ENCODE results near the gene CEMIP2. TPM values are rescaled to one million over a fixed set of nuclear protein-coding genes. Genes with fewer than 3 reads are reported as not detected.
"Not testable (repeated sequence)": the region's sequence is repeated elsewhere in the genome, so short reads cannot be mapped to it uniquely, and the experiment has no call there.

Gene CEMIP2, protein sequence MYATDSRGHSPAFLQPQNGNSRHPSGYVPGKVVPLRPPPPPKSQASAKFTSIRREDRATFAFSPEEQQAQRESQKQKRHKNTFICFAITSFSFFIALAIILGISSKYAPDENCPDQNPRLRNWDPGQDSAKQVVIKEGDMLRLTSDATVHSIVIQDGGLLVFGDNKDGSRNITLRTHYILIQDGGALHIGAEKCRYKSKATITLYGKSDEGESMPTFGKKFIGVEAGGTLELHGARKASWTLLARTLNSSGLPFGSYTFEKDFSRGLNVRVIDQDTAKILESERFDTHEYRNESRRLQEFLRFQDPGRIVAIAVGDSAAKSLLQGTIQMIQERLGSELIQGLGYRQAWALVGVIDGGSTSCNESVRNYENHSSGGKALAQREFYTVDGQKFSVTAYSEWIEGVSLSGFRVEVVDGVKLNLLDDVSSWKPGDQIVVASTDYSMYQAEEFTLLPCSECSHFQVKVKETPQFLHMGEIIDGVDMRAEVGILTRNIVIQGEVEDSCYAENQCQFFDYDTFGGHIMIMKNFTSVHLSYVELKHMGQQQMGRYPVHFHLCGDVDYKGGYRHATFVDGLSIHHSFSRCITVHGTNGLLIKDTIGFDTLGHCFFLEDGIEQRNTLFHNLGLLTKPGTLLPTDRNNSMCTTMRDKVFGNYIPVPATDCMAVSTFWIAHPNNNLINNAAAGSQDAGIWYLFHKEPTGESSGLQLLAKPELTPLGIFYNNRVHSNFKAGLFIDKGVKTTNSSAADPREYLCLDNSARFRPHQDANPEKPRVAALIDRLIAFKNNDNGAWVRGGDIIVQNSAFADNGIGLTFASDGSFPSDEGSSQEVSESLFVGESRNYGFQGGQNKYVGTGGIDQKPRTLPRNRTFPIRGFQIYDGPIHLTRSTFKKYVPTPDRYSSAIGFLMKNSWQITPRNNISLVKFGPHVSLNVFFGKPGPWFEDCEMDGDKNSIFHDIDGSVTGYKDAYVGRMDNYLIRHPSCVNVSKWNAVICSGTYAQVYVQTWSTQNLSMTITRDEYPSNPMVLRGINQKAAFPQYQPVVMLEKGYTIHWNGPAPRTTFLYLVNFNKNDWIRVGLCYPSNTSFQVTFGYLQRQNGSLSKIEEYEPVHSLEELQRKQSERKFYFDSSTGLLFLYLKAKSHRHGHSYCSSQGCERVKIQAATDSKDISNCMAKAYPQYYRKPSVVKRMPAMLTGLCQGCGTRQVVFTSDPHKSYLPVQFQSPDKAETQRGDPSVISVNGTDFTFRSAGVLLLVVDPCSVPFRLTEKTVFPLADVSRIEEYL (N-terminal part only)
- 108 TPM for total RNA-seq
- long read RNA-seq, partial matches to known transcripts: 4 of 45 reads
- long read RNA-seq, other reads (novel, unspliced or antisense): 39 of 45 reads

DNA sequence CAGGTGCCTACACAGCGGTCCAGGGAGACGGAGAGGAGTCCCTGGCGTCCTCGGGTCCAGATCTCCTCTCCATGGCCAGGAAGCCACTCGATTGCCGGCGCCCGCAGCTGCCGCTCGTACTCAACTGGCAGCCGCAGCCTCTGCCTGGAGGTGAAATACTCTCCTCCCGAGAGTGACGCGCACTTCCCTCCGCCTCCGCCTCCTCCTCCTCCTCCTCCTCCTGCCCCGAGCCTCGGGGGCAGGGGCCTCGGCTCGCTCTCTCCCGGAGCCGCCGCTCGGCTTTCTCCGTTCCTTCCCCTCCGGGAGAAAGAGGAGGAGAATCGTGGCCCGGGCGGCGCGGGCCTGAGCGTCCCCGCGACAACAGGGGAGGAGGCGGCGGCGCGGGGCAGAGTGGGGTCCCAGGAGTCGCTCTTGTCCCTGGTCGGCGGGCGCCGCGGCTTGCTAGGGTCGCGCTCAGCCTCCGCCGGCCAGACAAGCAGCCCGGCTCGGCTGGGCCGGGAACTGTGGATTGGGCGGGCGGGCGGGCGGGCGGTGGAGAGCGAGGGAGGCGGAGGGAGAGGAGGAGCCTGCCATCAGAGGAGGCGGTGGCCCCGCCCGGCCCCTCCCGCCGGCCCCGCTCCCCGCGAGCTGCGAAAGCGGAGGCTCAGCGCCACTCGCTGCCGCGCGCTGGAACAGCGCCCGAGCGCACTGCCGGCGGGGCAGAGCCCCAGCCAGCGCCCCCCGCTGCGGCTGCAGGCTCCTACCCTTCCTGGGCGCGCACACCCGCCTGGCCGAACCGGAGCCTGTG is at the start of gene CEMIP2:
Gene CEMIP2 (minus strand): TSS at position 126 of the 787 bp plus-strand sequence. CDS start 18,140 bp downstream, outside the sequence.
- DNase-seq (ENCODE audit: low spot score): peak; percentile 97

DNA sequence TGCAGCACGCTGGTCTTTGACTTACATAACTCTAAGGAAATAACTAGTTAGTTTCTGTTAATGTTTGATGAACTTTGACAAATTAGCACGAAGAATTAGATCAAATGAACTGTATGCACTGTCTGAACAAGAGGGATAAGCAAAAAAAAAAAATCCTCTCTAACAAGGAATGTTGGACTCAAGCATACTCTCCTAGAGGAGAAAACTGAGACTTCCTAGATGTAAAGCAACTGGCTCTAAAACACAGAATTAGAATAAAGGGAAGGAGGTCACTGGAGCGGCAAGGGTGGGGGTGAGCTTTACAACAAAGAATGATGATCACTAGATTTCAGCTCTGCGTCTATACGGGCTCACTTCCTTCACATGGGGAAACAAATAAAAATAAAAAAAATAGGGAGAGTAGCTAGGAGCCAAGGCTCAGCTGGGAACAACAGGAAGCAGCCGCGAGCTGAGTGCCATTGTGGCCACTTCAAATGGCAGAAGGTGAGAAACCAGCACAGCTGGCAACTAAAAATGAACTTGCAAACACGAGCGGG is 48.7 kb upstream of the CEMIP2 start:
- no peak for DNase-seq (ENCODE audit: low spot score)

DNA sequence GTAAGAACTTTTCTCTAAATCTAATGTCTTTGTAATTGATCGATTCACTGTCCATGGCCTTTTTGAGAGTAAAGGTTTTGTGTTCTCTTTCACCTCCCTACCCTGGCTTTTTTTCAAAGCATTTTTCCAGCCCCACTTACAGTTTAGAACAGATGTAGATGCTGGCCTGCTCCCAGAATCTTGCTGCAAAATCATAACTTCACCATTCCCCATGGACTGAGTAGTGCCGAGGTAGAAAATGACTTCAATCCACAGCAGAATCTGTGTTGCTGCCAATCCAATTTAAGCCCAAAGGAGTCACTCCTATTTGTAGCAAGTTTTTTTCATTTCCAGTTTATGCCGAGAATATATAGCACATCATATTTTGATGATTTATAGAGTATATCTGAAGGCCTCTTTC is 46.5 kb upstream of the CEMIP2 start:
- no peak for DNase-seq (ENCODE audit: low spot score)

DNA sequence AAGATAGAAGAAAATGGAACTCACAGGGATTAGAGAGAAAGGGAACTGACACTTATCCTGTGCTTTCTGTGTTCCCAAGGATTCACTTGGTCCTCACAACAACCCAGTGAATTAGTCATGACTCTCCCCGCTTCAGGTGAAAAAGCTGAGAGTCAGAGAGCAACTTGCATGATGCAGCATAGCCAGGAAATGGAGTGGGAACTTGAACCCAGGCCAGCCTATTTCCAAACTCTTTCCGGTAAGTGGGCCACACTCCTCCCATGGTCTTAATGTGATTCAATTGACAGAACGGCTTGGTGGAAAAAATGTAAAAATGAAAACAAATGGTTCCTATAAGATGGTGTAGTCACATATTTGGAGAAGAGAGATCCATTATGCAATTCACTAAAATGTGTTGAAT is 45.9 kb upstream of the CEMIP2 start:
- DNase-seq (ENCODE audit: low spot score): no peak

DNA sequence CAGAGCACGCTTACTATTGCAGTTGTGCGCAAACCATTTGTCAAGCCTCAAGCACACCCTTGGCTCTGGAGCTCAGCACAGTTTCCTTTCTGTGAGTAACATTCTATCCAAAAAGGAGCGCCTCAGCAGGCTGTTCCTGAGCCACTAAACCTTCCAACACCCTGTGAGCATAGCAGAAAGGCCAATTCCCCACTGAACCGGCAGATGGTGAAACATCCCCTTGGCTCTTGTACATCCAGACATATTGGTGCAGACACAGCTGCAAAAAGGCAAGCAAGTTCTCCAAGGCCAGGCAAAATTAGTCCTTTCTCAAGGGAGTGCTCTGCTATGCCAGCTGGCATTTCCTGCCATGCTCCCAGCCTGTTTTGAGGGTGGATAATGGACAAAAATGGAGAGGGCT is 44.1 kb upstream of the CEMIP2 start:
- DNase-seq (ENCODE audit: low spot score): no peak

DNA sequence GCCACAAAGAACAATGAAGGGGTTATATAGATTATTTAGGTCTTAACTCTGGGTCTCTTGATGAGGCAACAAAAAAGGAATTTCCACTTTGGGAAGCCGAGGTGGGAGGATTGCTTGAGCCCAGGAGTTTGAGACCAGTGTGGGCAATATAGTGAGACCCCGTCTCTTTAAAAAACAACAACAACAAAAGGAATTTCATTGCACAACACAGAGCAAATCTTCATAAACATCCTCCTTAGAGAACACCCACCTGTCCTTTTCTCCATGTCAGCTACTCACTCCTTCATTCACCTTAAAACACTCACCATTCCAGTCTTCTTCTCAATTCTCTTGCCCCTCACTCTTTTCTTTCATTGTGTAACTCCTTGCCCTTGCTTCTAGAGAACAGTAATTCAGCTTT is 39.8 kb upstream of the CEMIP2 start:
- DNase-seq (ENCODE audit: low spot score): no peak

DNA sequence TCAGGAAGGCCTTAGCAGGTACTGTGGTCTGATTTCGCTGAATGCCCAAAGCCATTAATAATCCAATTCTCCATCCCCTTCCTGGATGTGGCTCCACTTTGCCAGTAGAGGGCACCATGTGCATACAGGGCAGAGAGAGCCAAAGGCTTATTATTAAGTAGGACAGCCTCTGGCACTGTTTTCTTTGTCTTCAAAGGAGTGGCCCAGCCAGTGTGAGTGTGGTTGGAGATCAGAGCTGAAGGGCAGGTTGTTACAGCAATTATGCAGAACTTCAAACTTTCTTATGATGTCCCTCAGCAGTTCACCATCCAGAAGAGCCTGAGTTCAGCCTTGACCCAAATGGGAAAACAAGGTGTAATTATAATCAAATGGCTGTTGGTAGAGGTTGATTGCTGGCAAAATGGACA is 38.6 kb upstream of the CEMIP2 start:
- no peak for DNase-seq (ENCODE audit: low spot score)

DNA sequence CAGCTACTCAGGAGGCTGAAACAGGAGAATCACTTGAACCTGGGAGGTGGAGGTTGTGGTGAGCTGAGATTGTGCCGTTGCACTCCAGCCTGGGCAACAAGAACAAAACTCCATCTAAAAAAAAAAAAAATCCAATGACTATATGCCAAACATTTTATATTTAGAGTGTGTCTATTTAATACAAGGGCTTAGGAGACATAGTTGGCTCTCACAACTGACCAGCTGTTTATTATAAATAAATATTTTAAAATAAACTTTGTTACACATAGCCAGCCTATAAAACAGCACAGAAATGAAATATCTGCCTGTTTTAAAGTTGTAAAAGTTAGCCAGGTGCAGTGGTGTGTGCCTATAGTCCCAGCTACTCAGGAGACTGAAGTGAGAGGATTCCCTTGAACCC is 36.8 kb upstream of the CEMIP2 start:
- DNase-seq (ENCODE audit: low spot score): not testable (repeated sequence)

DNA sequence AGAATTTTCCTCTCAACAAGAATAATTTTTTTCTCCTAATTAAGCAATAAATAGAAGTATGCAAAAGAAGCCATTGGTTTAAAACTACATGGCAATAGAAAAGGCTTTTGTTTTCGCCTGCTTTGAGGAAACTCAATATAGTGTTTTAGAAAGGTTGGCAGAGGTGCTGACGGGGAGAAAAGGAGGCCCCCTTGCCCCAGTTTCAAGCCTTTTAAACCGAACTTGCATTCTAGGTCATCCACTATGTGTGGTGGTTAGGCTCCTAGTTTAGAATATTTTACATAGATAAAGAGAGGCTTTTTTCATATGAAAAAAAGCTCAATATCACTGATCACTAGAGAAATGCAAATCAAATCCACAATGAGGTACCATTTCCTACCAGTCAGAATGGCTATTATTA is 33.5 kb upstream of the CEMIP2 start:
- no peak for DNase-seq (ENCODE audit: low spot score)

DNA sequence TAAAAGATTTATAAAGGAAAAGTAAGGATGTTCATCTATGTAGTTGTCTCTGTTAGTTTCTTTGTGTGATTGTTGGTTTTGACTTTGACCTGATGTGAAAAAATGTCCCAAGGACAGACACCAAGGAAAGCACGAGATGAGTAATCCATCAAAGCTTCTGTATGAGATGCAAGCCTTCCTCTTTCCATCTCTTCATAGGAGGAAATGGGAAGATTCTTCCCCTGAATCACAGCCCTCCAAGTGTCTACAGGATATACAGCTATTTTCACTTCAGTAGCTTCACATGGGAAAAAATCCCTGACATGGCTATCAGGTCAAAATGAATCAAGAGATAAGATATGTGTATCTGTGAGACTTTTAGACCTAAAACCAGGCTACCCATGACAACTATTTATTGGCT is 29.0 kb upstream of the CEMIP2 start:
- DNase-seq (ENCODE audit: low spot score): no peak

DNA sequence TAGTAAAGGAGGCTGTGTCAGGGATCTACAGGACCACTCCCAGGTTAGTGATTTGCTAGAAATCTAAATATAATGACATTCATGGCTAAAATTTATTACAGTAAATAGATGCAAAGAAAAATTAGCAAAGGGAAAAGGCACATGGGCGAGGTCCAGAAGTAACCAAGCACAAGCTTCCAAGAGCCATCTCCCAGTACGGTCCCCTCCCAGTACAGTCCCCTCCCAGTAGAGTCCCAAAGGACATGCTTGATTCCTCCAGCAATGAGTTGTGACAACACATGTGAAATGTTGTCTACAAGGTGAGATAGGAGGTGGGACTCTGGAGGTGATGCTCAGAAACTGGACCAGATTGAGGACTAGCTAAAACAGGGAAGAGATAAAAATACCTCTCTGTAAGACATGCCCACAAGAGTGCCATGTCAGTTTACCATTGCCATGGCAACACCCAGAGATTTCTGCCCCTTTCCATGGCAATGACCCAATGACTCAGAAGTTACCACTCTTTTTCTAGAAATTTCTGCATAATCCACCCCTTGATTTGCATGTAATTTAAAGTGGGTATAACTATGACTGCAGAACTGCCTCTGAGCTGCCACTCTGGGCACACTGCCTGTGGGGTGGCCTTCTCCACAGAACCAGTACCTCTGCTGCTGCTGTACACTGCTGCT is 27.9 kb upstream of the CEMIP2 start:
- DNase-seq (ENCODE audit: low spot score): no peak

DNA sequence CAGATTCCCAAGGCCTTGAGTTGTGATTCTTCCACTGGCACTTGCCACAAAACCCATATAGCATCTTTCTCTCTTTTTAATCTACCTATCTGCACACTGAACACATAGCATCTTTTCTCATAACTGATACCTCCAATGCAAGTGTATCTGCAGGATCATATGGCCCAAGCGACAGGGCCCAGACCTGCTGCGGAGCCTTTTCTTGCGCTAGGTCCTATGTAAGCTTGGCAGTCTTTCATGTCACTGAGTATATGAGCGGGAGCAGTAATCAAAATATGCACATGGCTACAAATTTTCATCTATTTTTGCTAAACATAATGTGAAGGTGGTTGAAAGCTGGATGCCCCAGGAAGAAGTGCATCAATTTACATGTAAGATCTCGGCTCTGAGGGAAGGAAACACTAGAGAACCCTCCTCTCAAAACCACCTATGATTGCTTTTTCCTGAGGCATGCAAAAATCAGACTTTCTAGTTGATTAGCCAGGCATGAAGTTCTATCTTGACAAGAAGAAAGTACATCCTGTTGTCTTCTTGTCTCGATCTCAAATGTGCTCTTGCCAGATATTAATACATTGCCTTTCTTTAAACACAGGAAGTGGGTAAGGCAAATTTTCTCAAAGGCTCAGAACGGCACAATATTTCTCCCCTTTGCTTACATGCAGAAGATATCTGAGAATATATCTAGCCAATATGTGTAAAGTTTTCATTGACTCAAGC is 26.9 kb upstream of the CEMIP2 start:
- no peak for DNase-seq (ENCODE audit: low spot score)

DNA sequence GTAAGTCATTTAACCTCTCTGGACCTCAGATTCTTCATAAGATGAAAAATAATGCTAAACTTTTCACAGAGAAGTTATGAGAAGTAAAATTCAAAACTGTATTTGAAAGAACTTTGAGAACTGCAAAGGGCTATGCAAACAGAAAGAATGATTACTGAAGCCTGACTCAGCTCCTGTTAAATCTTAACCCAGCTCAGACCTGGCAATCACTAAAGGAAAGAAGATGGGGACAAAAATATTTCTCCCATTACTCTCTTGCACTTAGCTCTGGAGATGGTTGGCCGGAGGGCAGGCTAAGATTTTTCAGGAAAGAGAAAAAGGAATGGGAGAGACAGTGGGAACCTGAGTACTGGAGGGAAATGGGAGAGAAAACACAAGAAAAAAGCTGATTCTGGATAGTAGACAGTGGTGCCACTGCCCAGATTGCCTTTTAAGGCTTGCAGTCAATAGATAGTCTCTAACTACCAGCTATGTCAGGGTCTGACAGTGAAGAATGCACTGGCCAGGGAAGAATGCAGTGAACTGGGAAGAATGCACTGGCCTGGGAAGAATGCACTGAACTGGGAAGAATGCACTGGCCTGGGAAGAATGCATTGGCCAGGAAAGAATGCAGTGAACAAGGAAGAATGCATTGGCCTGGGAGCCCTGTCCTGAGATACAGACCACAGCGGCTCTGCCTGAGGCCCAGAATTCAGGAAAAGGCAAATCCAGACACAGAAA is 25.2 kb upstream of the CEMIP2 start:
- DNase-seq (ENCODE audit: low spot score): no peak

DNA sequence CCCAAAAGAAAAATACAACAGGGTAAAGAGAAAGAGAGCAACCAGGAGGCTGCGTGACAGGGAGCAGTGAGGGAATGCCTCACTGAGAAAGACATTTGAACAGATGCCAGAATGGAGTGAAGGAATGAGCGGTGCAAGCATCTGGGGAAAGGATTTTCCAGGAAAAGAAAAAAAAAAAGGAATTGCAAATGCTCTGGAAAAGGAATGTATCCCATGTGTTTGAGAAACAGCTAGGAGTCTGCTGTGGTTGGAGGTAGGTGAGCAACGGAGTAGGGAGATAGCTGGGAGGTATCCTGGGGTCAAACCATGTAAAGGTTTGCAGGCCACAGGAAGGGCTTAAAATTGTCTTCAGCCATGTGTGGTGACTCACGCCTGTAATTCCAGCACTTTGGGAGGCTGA is 23.6 kb upstream of the CEMIP2 start:
- DNase-seq (ENCODE audit: low spot score): no peak

DNA sequence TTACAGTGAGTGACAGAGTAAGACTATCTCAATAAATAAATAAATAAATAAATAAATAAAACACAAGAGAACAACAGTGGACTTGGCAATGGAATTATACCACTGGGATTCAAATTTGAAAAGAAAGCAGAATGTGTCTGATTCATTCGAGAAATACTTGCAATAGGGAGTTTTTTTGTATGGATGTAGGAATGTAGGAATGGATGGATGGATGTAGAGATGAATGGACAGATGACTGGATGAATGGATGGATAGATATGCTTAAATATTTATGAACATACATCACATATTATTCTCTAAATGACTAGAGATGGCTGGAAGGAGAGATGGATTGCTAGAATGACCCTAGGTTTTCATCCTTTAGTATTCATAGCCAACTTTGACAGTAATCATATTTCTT is 22.0 kb upstream of the CEMIP2 start:
- DNase-seq (ENCODE audit: low spot score): no peak

DNA sequence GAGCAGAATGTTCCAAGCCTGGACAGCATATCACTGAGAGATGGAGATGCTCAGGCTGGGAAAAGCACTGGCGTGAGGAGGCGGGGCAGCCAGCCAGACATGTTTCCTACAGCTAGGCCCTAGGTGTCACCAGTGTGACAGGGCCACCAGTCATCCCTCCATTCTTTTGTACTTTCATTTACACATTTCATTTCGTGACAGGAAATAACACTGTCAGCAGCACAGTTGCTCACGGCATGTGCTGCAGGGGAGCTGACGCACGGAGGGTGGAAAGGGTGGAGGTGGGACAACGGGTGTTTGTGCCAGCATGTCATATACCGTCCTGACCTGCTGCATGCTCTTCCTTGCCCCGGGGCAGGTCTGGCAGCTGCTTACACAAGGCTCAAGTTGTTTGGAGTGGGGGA is 14.8 kb upstream of the CEMIP2 start:
- no peak for DNase-seq (ENCODE audit: low spot score)

DNA sequence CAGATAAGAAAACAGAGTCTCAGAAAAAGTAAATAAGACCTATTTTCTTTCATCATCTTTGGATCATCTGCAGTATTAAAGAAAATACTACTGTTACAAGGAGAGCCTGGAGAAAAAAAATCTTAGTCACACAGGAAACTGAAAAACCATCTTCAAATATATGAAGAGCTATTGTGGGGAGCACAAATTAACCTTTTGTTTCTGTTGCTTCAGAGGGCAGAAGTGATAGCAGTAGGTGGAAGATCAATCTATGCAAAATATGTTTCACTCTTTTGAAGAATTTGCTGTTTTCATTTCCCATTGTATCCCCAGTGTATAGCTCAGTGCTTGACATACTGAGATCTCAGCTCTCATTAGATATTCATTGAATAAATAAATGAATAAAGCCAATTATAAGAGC is 13.1 kb upstream of the CEMIP2 start:
- no peak for DNase-seq (ENCODE audit: low spot score)

DNA sequence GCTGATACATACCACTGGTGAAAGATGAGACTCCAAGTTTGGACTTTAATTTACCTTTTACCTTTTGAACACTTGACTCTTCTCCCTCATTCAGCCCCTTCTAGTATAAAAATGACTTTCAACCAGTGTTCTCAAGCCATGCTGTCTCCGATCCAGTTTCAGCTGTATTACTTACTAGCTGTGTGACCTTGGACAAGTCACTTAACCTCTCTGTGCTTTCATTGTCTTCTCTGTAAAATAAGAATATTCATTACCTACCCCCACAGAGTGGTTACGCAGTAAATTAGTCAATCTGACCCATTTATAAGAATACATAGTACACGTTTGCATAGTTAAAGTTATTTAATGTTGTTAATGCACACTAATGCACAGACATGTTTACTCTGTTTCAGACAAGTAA is 12.6 kb upstream of the CEMIP2 start:
- DNase-seq (ENCODE audit: low spot score): no peak

Data from mesenteric fat pad (tissue), 1 donor.